A673 (cell line): ENCODE results near the gene TFAP2A. TPM values are rescaled to one million over a fixed set of nuclear protein-coding genes. Genes with fewer than 3 reads are reported as not detected.

Source experiments
- BruUV-seq: library from RNA; stranded (reverse); fragments of 400-500 nt; replicated peaks from 2 replicates; lab custom pipeline; 2021; lab: Mats Ljungman, UMichigan
- CTCF ChIA-PET: fragments of 300-600 bp; sonication (Branson Sonifier 250); formaldehyde crosslinking; loops from one replicate; lab custom pipeline; 2022; ENCODE audit warnings: antibody characterized with exemption; lab: Charles Lee
- POLR2A ChIA-PET: fragments of 300-600 bp; sonication (Branson Sonifier 250); formaldehyde crosslinking; loops from one replicate; lab custom pipeline; 2022; ENCODE audit warnings: antibody characterized with exemption; ENCODE audit not compliant: low non-redundant PET; lab: Charles Lee
- DNase-seq: peaks from one replicate; pipeline ENCODE4 v3.0.0-alpha.2; 2015; ENCODE audit warnings: low spot score
- H3K27ac ChIP-seq: fragments of 200-600 bp; sonication (generic); 2 replicates; pipeline ENCODE4 v1.5.1; 2016; ENCODE audit warnings: mixed run types, low read depth, mild to moderate bottlenecking, mixed read lengths, antibody characterized with exemption, low read length; ENCODE audit not compliant: poor library complexity, severe bottlenecking
- H3K27me3 ChIP-seq: fragments of 200-600 bp; sonication (generic); replicated peaks from 2 replicates; pipeline ENCODE4 v1.6.1; 2017; ENCODE audit warnings: mixed run types, low read depth, mild to moderate bottlenecking, mixed read lengths, antibody characterized with exemption, low read length; ENCODE audit not compliant: insufficient read depth, poor library complexity
- H3K36me3 ChIP-seq: fragments of 200-600 bp; sonication (generic); 2 replicates; pipeline ENCODE4 v1.6.1; 2016; ENCODE audit warnings: mixed run types, mild to moderate bottlenecking, mixed read lengths, antibody characterized with exemption, low read length; ENCODE audit not compliant: insufficient read depth, poor library complexity, severe bottlenecking
- H3K4me1 ChIP-seq: fragments of 200-600 bp; sonication (generic); 2 replicates; pipeline ENCODE4 v1.6.1; 2017; ENCODE audit warnings: mixed run types, mild to moderate bottlenecking, mixed read lengths, antibody characterized with exemption, low read length; ENCODE audit not compliant: insufficient read depth, poor library complexity, severe bottlenecking
- H3K4me3 ChIP-seq: fragments of 200-600 bp; sonication (generic); 2 replicates; pipeline ENCODE4 v1.5.1; 2016; ENCODE audit warnings: low read depth, mixed run types, mild to moderate bottlenecking, mixed read lengths, low read length; ENCODE audit not compliant: poor library complexity, severe bottlenecking
- H3K9me3 ChIP-seq: fragments of 200-600 bp; sonication (generic); 2 replicates; pipeline ENCODE4 v1.6.1; 2016; ENCODE audit warnings: mixed run types, low read depth, mild to moderate bottlenecking, mixed read lengths, antibody characterized with exemption, low read length; ENCODE audit not compliant: poor library complexity, severe bottlenecking
- CTCF ChIP-seq: fragments of 300-800, 200-600 bp; sonication (generic); conservative IDR thresholded peaks from 2 replicates; pipeline ENCODE4 v1.5.1; 2017; ENCODE audit warnings: low read depth, mild to moderate bottlenecking, antibody characterized with exemption, low read length, moderate library complexity, mixed read lengths
- EZH2 ChIP-seq: fragments of 200-600 bp; sonication (generic); IDR thresholded peaks from 2 replicates; pipeline ENCODE4 v1.6.1; 2017; ENCODE audit warnings: borderline replicate concordance, low read depth, mild to moderate bottlenecking, mixed read lengths, antibody characterized with exemption, low read length; ENCODE audit not compliant: poor library complexity, severe bottlenecking
- intact Hi-C: fragments of 100-400 bp; cut with micrococcal nuclease; formaldehyde crosslinking; loops from one replicate; pipeline ENCODE4 v1.10.0; 2022; ENCODE audit not compliant: unreplicated experiment
- total RNA-seq: library from RNA; stranded (reverse); gene quantifications from 2 replicates; pipeline ENCODE4 v1.2.3, GENCODE V29; 2021

TFAP2A gene
- total RNA-seq, 1 experiment from 2014 or later: 19.3 TPM

GRCh38 chr6:10431423-10432164 lies 16.7 kb upstream of the TFAP2A start:
- intact Hi-C loops: no loop called here
- CTCF ChIA-PET: no interaction called here

GRCh38 chr6:10429638-10430427 lies 15.0 kb upstream of the TFAP2A start:
- intact Hi-C loops: loop anchor here (1.0 to 5.0 kb wide), 6 partner anchors 889 to 1931 kb away; no protein-coding TSS in a partner anchor

More at GRCh38 chr6:10431423-10432164, 16.7 kb upstream of the TFAP2A start:
- Histone ChIP-seq H3K27me3 (no peaks in the 10 kb centered on the region), H3K4me1 (peaks cover 36% of the 10 kb centered on the region), H3K9me3 (no peaks in the 10 kb centered on the region), H3K4me3 (no peak overlapping the region), H3K36me3 (no peaks in the 10 kb centered on the region), H3K27ac (no peak overlapping the region)
- BruUV-seq: no TSS peak
- DNase-seq: no peak
- TF ChIP-seq CTCF: no peak
- no peak for TF ChIP-seq EZH2
- POLR2A ChIA-PET: no interaction called here

More at GRCh38 chr6:10429638-10430427, 15.0 kb upstream of the TFAP2A start:
- TF ChIP-seq EZH2: no peak
- TF ChIP-seq CTCF: peak; percentile 78
- ChIA-PET POLR2A (interaction anchor here (0.5 kb wide), 1 partner anchor 15 kb away, joined by 3 read pairs; the partner anchor contains the start of gene TFAP2A), CTCF (interaction anchor here (0.6 to 2.2 kb wide), 12 partner anchors 15 to 1948 kb away, joined by 3 to 18 read pairs (median 3); partner anchors contain the start of gene TFAP2A)
- Histone ChIP-seq H3K27ac (peak overlapping the region; percentile 51), H3K36me3 (no peaks in the 10 kb centered on the region), H3K9me3 (no peaks in the 10 kb centered on the region), H3K27me3 (no peaks in the 10 kb centered on the region), H3K4me1 (peaks cover 38% of the 10 kb centered on the region), H3K4me3 (peak overlapping the region; percentile 2)
- BruUV-seq: no TSS peak
- DNase-seq: peak; percentile 85
